Gastroesophageal sphincter (tissue), 4 donors: ENCODE measurements around the gene USP11. TPM values are rescaled to one million over a fixed set of nuclear protein-coding genes. Genes with fewer than 3 reads are reported as not detected.

Source experiments
- ATAC-seq: fragments of 150-250 bp; one replicate; pipeline ENCODE4 v1.9.1; 2016; ENCODE audit warnings: mild to moderate bottlenecking, moderate library complexity
- H3K27ac ChIP-seq, 4 donors: fragments of 200-600 bp; sonication (generic) in 3 of 4; 1 replicate in 3 of 4; 2 replicates in 1 of 4; pipeline ENCODE4 v1.5.1; 2016 to 2019
- H3K27me3 ChIP-seq: fragments of 200-600 bp; sonication (generic); one replicate; pipeline ENCODE4 v1.5.1; 2019
- H3K36me3 ChIP-seq, 2 donors: fragments of 200-600 bp; sonication (generic); one replicate each; pipeline ENCODE4 v1.5.1; 2019; ENCODE audit warnings: control low read depth in 1 of 2
- H3K4me1 ChIP-seq, 3 donors: fragments of 200-600 bp; sonication (generic); 1 replicate in 2 of 3; 2 replicates in 1 of 3; pipeline ENCODE4 v1.5.1; 2016 to 2019; ENCODE audit warnings: control low read depth in 2 of 3
- H3K4me3 ChIP-seq, 2 donors: fragments of 200-600 bp; sonication (generic); one replicate each; pipeline ENCODE4 v1.5.1; 2019; ENCODE audit warnings: mild to moderate bottlenecking in 1 of 2, moderate library complexity in 1 of 2
- H3K9me3 ChIP-seq, 3 donors: fragments of 200-600 bp; sonication (generic); one replicate each; pipeline ENCODE4 v1.5.1; 2017 to 2019; ENCODE audit warnings: control low read depth in 2 of 3
- CTCF ChIP-seq, 4 experiments: fragments of 200-600 bp in 2 of 4; fragments of 450-650 bp in 2 of 4; sonication (generic) in 1 of 4; IDR thresholded peaks; one replicate each; pipeline ENCODE4 v1.5.1; 2017 to 2019; ENCODE audit warnings: antibody characterized with exemption in 4 of 4, mild to moderate bottlenecking in 2 of 4, moderate library complexity in 2 of 4
- EP300 ChIP-seq: sonication (generic); formaldehyde crosslinking; IDR thresholded peaks from one replicate; pipeline ENCODE4 v1.6.1; 2017; ENCODE audit warnings: antibody characterized with exemption, mild to moderate bottlenecking
- POLR2A ChIP-seq, 2 donors: fragments of 450-650 bp; IDR thresholded peaks; one replicate each; pipeline ENCODE4 v1.6.1; 2017; ENCODE audit warnings: antibody characterized with exemption in 2 of 2, mild to moderate bottlenecking in 2 of 2, moderate library complexity in 1 of 2
- POLR2AphosphoS5 ChIP-seq: sonication (generic); formaldehyde crosslinking; IDR thresholded peaks from one replicate; pipeline ENCODE4 v1.6.1; 2017; ENCODE audit warnings: antibody characterized with exemption
- WGBS, 2 donors: methylation state at CpG; one replicate each; pipeline ENCODE4 v1.1.5; 2018; ENCODE audit warnings: low coverage in 1 of 2; 5-methylcytosine and 5-hydroxymethylcytosine counted together
- total RNA-seq, 4 donors: library from RNA; depleted of rRNA; stranded (reverse); fragments of >200 nt; gene quantifications; one replicate each; pipeline ENCODE4 v1.1.0, GENCODE V29; 2016

Gene USP11
- total RNA-seq, 4 donors from 2014 or later = 26.9 to 64.6 (median 40.7) TPM

- Histone ChIP-seq H3K27ac (no peak overlapping the region), H3K27me3 (no peaks in the 10 kb centered on the region), H3K36me3 (no peaks in the 10 kb centered on the region), H3K4me3 (no peak overlapping the region), H3K4me1 (no peaks in the 10 kb centered on the region), H3K9me3 (no peaks in the 10 kb centered on the region)
- no peak for ATAC-seq
- TF ChIP-seq POLR2A (IDR thresholded peaks at IDR 0.05) = no peak
- TF ChIP-seq CTCF (IDR thresholded peaks at IDR 0.05) = no peak
- no peak for TF ChIP-seq EP300
- no peak for TF ChIP-seq POLR2AphosphoS5
- 83% methylated on average over 1 of the region's 2 CpGs; no CpG with 5 or more reads in 1 of the 2 donors for WGBS, 2 donors
These were observed 39.2 kb downstream of the USP11 start for GRCh38 chrX:47272013-47272408.

- no peak overlapping the region for H3K4me3 ChIP-seq
- WGBS, 2 donors = 67 to 90% methylated on average over 2 to 3 of the region's 7 CpGs
- H3K27ac ChIP-seq = no peak overlapping the region
- H3K27me3 ChIP-seq = no peaks in the 10 kb centered on the region
- no peak for ATAC-seq
- H3K36me3 ChIP-seq = no peaks in the 10 kb centered on the region
- no peaks in the 10 kb centered on the region for H3K4me1 ChIP-seq
- TF ChIP-seq POLR2AphosphoS5 (no peak), CTCF (IDR thresholded peaks at IDR 0.05) (no peak), EP300 (no peak), POLR2A (IDR thresholded peaks at IDR 0.05) (no peak)
- no peaks in the 10 kb centered on the region for H3K9me3 ChIP-seq
These were observed 40.4 kb downstream of the USP11 start for GRCh38 chrX:47273011-47273730.

- Histone ChIP-seq H3K27ac (no peak overlapping the region), H3K36me3 (no peaks in the 10 kb centered on the region), H3K4me1 (no peaks in the 10 kb centered on the region), H3K9me3 (no peaks in the 10 kb centered on the region), H3K27me3 (no peaks in the 10 kb centered on the region), H3K4me3 (no peak overlapping the region)
- WGBS, 2 donors = 34 to 62% methylated on average over 2 of the region's 2 CpGs
- TF ChIP-seq EP300 = no peak
- TF ChIP-seq CTCF (IDR thresholded peaks at IDR 0.05) = no peak
- TF ChIP-seq POLR2AphosphoS5 = no peak
- no peak for TF ChIP-seq POLR2A (IDR thresholded peaks at IDR 0.05)
- no peak for ATAC-seq
These were observed 45.9 kb downstream of the USP11 start for GRCh38 chrX:47278691-47279090.

- H3K4me1 ChIP-seq = no peaks in the 10 kb centered on the region
- H3K4me3 ChIP-seq = no peak overlapping the region
- H3K36me3 ChIP-seq = no peaks in the 10 kb centered on the region
- ATAC-seq = no peak
- no peak overlapping the region for H3K27ac ChIP-seq
- 40 to 46% methylated on average over 2 to 9 of the region's 18 CpGs for WGBS, 2 donors
- no peak for TF ChIP-seq POLR2A (IDR thresholded peaks at IDR 0.05)
- TF ChIP-seq EP300 = no peak
- no peak for TF ChIP-seq CTCF (IDR thresholded peaks at IDR 0.05)
- TF ChIP-seq POLR2AphosphoS5 = no peak
- no peaks in the 10 kb centered on the region for H3K27me3 ChIP-seq
- no peaks in the 10 kb centered on the region for H3K9me3 ChIP-seq
These were observed 50.4 kb downstream of the USP11 start for GRCh38 chrX:47283015-47283771.
